Esophagus muscularis mucosa (tissue), 4 donors: Measurements from ENCODE around the gene PDE4C. TPM values are rescaled to one million over a fixed set of nuclear protein-coding genes. Genes with fewer than 3 reads are reported as not detected.

Experiments
- DNase-seq: peaks from one replicate; pipeline ENCODE4 v3.0.0-alpha.2; 2017; ENCODE audit errors: extremely low spot score
- H3K27ac ChIP-seq, 4 donors: fragments of 200-600 bp; sonication (generic); replicated peaks in 1 of 4; 1 replicate in 3 of 4; 2 replicates in 1 of 4; pipeline ENCODE4 v1.5.1; 2016 to 2019; ENCODE audit warnings: mild to moderate bottlenecking in 1 of 4
- H3K27me3 ChIP-seq, 4 donors: fragments of 200-600 bp; sonication (generic); one replicate each; pipeline versions ENCODE4 v1.5.1 to v1.6.0; 2016 to 2019
- H3K36me3 ChIP-seq, 4 donors: fragments of 200-600 bp; sonication (generic); one replicate each; pipeline ENCODE4 v1.5.1; 2016 to 2019
- H3K4me1 ChIP-seq, 4 donors: fragments of 200-600 bp; sonication (generic); one replicate each; pipeline ENCODE4 v1.5.1; 2016 to 2019
- H3K4me3 ChIP-seq, 4 donors: fragments of 200-600 bp; sonication (generic); 1 replicate in 2 of 4; 2 replicates in 2 of 4; pipeline ENCODE4 v1.5.1; 2016 to 2019; ENCODE audit warnings: mild to moderate bottlenecking in 4 of 4, moderate library complexity in 1 of 4
- H3K9me3 ChIP-seq, 4 donors: fragments of 200-600 bp; sonication (generic); 1 replicate in 3 of 4; 2 replicates in 1 of 4; pipeline ENCODE4 v1.5.1; 2016 to 2019
- EP300 ChIP-seq: sonication (generic); formaldehyde crosslinking; IDR thresholded peaks from one replicate; pipeline ENCODE4 v1.6.1; 2017; ENCODE audit warnings: antibody characterized with exemption
- POLR2A ChIP-seq: fragments of 450-650 bp; IDR thresholded peaks from one replicate; pipeline ENCODE4 v1.6.1; 2017; ENCODE audit warnings: antibody characterized with exemption, moderate library complexity, mild to moderate bottlenecking, low read depth
- POLR2AphosphoS5 ChIP-seq, 2 donors: sonication (generic); formaldehyde crosslinking; IDR thresholded peaks; one replicate each; pipeline ENCODE4 v1.6.1; 2017; ENCODE audit warnings: antibody characterized with exemption in 2 of 2
- WGBS: methylation state at CpG from one replicate; pipeline ENCODE4 v1.1.5; 2018; 5-methylcytosine and 5-hydroxymethylcytosine counted together
- intact Hi-C: fragments of 100-400 bp; cut with DNase I; formaldehyde crosslinking; loops from one replicate; pipeline ENCODE4 v1.15.1; 2023
- total RNA-seq, 4 donors: library from RNA; depleted of rRNA; stranded (reverse); fragments of >200 nt; gene quantifications; one replicate each; pipeline versions ENCODE4 v1.1.0 to v1.2.1, GENCODE V29; 2016
- TF ChIP-seq, protein P1 (sequence below), 3 experiments: fragments of 200-600 bp in 2 of 3; fragments of 450-650 bp in 1 of 3; sonication (generic) in 2 of 3; IDR thresholded peaks; one replicate each; pipeline ENCODE4 v1.5.1; 2017 to 2019; ENCODE audit warnings: antibody characterized with exemption in 3 of 3, mild to moderate bottlenecking in 2 of 3, moderate library complexity in 1 of 3

Gene PDE4C
- total RNA-seq, 4 donors from 2014 or later = 0.17 to 1.2 (median 0.54) TPM

DNA sequence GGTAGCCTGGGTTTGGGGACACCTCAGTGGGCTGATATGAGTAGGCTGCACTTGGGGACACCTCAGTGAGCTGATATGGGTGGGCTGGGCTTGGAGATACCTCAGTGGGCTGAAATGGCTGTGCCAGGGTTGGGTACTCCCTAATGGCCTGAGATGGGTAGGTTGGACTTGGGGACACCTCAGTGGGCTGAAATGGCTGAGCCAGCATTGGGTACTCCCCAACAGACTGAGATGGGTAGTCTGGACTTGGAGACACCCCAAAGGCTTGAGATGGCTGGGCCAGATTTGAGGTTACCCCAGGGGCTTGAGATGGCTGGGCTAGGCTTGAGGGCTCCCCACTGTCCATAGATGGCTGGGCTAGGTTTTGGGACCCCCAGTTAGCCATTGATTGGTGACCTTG lies 35.9 kb upstream of the PDE4C start:
- Histone ChIP-seq H3K4me1 (no peaks in the 10 kb centered on the region), H3K27ac (no peak overlapping the region), H3K4me3 (no peak overlapping the region), H3K9me3 (no peaks in the 10 kb centered on the region), H3K27me3 (no peaks in the 10 kb centered on the region), H3K36me3 (peaks cover 19 to 50% (median 38%) of the 10 kb centered on the region in 4 donors)
- TF ChIP-seq EP300 (no peak), POLR2AphosphoS5 (IDR thresholded peaks at IDR 0.05) (no peak), POLR2A (no peak)
- TF ChIP-seq, protein P1, sequence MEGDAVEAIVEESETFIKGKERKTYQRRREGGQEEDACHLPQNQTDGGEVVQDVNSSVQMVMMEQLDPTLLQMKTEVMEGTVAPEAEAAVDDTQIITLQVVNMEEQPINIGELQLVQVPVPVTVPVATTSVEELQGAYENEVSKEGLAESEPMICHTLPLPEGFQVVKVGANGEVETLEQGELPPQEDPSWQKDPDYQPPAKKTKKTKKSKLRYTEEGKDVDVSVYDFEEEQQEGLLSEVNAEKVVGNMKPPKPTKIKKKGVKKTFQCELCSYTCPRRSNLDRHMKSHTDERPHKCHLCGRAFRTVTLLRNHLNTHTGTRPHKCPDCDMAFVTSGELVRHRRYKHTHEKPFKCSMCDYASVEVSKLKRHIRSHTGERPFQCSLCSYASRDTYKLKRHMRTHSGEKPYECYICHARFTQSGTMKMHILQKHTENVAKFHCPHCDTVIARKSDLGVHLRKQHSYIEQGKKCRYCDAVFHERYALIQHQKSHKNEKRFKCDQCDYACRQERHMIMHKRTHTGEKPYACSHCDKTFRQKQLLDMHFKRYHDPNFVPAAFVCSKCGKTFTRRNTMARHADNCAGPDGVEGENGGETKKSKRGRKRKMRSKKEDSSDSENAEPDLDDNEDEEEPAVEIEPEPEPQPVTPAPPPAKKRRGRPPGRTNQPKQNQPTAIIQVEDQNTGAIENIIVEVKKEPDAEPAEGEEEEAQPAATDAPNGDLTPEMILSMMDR (IDR thresholded peaks at IDR 0.05) = no peak
- no peak for DNase-seq
- intact Hi-C loops = no loop called here

DNA sequence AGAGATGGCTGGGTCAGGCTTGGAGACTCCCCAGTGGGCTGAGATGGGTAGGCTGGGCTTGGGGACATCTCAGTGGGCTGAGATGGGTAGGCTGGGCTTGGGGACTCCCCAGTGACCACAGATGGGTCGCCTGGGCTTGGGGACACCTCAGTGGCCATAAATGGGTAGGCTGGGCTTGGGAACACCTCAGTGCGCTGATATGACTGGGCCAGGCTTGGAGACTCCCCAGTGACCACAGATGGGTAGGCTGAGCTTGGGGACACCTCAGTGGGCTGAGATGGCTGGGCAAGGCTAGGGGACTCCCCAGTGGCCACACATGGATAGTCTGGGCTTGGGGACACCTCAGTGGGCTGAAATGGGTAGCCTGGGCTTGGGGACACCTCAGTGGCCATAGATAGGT lies 35.2 kb upstream of the PDE4C start:
- TF ChIP-seq EP300 = no peak
- no peak for TF ChIP-seq POLR2AphosphoS5 (IDR thresholded peaks at IDR 0.05)
- TF ChIP-seq POLR2A = no peak
- TF ChIP-seq, protein P1 (IDR thresholded peaks at IDR 0.05) = no peak
- WGBS = 92% methylated on average over 2 of the region's 2 CpGs
- no peaks in the 10 kb centered on the region for H3K4me1 ChIP-seq
- H3K36me3 ChIP-seq = peaks cover 12 to 47% (median 32%) of the 10 kb centered on the region in 4 donors
- H3K27me3 ChIP-seq = no peaks in the 10 kb centered on the region
- no peak overlapping the region for H3K4me3 ChIP-seq
- intact Hi-C loops = no loop called here
- H3K27ac ChIP-seq = no peak overlapping the region
- H3K9me3 ChIP-seq = no peaks in the 10 kb centered on the region
- no peak for DNase-seq

DNA sequence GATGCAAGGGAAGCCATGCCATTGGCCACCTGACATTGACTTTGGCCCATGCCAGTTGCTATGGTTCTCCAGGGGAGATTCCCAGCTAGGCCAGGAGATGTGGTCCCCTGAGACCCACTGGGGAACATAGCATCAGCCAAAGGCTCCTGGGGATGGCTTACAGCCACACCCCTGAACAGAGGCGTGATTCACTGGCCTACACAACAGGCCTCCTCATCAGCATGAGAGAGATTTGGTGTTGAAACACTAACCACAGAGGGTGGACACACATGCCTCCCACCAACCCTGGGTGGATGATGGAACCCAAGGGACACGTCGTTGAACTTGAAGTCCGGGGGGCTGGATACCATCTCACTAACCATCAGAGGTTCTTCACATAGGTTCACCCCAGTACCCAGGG lies 33.7 kb upstream of the PDE4C start:
- Histone ChIP-seq H3K27ac (no peak overlapping the region), H3K9me3 (no peaks in the 10 kb centered on the region), H3K36me3 (peaks cover 0 to 31% (median 16%) of the 10 kb centered on the region in 4 donors), H3K27me3 (peaks cover 0 to 10% (median 3%) of the 10 kb centered on the region in 4 donors), H3K4me1 (no peaks in the 10 kb centered on the region), H3K4me3 (no peak overlapping the region)
- intact Hi-C loops = no loop called here
- TF ChIP-seq EP300 (no peak), POLR2A (no peak), POLR2AphosphoS5 (IDR thresholded peaks at IDR 0.05) (no peak)
- TF ChIP-seq, protein P1 (IDR thresholded peaks at IDR 0.05) = no peak
- WGBS = 100% methylated on average over 1 of the region's 4 CpGs
- DNase-seq = no peak

DNA sequence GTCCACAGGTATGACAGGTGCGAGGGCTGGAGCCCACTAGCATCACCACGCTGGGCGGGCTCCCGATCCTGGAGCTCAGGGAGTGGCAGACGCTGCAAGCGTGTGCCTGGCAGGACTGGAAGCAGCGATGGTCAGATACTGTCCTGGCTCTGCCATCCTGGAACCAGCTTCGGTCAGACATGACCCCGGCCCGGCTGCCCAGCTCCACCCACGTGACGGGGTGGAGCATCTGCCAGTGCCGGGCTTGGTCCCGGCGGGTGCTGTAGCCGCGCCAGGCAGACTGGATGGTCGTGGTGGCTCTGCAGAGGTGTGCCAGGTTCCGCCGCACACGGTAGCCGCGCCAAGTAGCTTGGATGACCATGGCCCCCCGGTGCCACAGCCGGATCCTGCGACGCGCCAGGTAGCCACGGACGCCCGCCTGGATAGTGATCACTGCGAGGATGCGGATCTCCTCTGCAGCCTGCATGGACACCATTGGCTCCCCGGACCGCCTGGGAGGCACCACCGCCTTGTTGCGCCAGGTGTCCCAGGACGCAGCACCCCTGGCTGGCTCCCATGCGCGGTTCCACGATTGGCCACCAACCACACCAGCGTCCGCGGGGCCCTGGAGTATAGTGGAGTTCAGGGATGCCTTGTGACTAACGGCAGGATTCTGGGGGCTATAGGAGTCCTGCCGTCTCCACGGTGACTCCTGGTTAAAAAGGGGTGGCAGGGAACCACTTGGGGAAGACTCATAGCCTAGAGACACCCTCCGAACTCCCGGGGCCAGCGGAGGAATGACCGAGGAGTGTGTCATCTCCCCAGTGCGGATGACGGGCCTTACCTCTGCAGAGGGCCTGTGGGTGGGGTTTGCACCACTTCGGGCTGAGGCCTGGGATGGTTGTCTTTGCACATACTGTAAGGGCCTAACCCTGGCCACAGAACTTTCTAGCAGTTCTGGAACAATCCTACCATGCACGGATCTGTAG lies 31.5 kb upstream of the PDE4C start:
- intact Hi-C loops = no loop called here
- Histone ChIP-seq H3K4me3 (no peak overlapping the region), H3K27ac (no peak overlapping the region), H3K4me1 (no peaks in the 10 kb centered on the region), H3K9me3 (no peaks in the 10 kb centered on the region), H3K27me3 (peaks cover 0 to 22% (median 3%) of the 10 kb centered on the region in 4 donors), H3K36me3 (peaks cover 0 to 13% (median 6%) of the 10 kb centered on the region in 4 donors)
- DNase-seq = no peak
- 92% methylated on average over 34 of the region's 55 CpGs for WGBS
- TF ChIP-seq, protein P1 (IDR thresholded peaks at IDR 0.05) = no peak
- TF ChIP-seq POLR2AphosphoS5 (IDR thresholded peaks at IDR 0.05) (no peak), POLR2A (no peak), EP300 (no peak)
